CD4-positive, alpha-beta T cell (primary cell): Measurements from ENCODE around the gene RGPD3. TPM values are rescaled to one million over a fixed set of nuclear protein-coding genes. Genes with fewer than 3 reads are reported as not detected.
"Not testable (repeated sequence)": the region's sequence is repeated elsewhere in the genome, so short reads cannot be mapped to it uniquely, and the experiment has no call there.

ENCODE experiments used
- ATAC-seq: fragments of 200-7000 bp; cut with Tn5 transposase; one replicate; pipeline ENCODE4 v1.10.0; 2022; ENCODE audit warnings: mild to moderate bottlenecking; ENCODE audit not compliant: poor library complexity
- CTCF ChIA-PET: fragments of 350-600 bp; sonication (Branson Sonifier 250); formaldehyde crosslinking; loops from one replicate; lab custom pipeline; 2021; ENCODE audit warnings: antibody characterized with exemption, inconsistent platforms; lab: Charles Lee
- POLR2A ChIA-PET: fragments of 350-600 bp; sonication (Branson Sonifier 250); formaldehyde crosslinking; loops from one replicate; lab custom pipeline; 2021; ENCODE audit warnings: antibody characterized with exemption, inconsistent platforms; lab: Charles Lee
- DNase-seq, 14 experiments: peaks; one replicate each; pipeline ENCODE4 v3.0.0-alpha.2; 2013 to 2020; ENCODE audit warnings: mixed read lengths in 2 of 14
- H3K27ac ChIP-seq, 2 donors: one replicate each; pipeline versions ENCODE4 v1.5.1 to v1.7.0; 2013; ENCODE audit warnings: low read length in 2 of 2, low read depth in 1 of 2, mild to moderate bottlenecking in 1 of 2
- H3K27me3 ChIP-seq, 2 experiments: 1 replicate in 1 of 2; 2 replicates in 1 of 2; pipeline versions ENCODE4 v1.6.1 to v1.7.0; 2013; ENCODE audit warnings: low read length in 2 of 2, control low read depth in 1 of 2, mild to moderate bottlenecking in 1 of 2, moderate library complexity in 1 of 2; ENCODE audit not compliant: insufficient read depth in 2 of 2, control insufficient read depth in 1 of 2
- H3K36me3 ChIP-seq: one replicate; pipeline ENCODE4 v1.6.1; 2013; ENCODE audit warnings: low read length, control low read depth; ENCODE audit not compliant: insufficient read depth
- H3K4me1 ChIP-seq: one replicate; pipeline ENCODE4 v1.6.1; 2013; ENCODE audit warnings: low read length, control low read depth; ENCODE audit not compliant: insufficient read depth
- H3K4me3 ChIP-seq: one replicate; pipeline ENCODE4 v1.5.1; 2013; ENCODE audit warnings: mild to moderate bottlenecking, low read length, moderate library complexity
- H3K9me3 ChIP-seq, 2 experiments: 1 replicate in 1 of 2; 2 replicates in 1 of 2; pipeline versions ENCODE4 v1.6.1 to v1.7.0; 2013; ENCODE audit warnings: low read length in 2 of 2, mild to moderate bottlenecking in 2 of 2, control low read depth in 1 of 2, moderate library complexity in 1 of 2; ENCODE audit not compliant: control insufficient read depth in 1 of 2, insufficient read depth in 1 of 2
- H3K27ac Mint-ChIP-seq: one replicate; pipeline ENCODE4 v1.8.0; 2020; ENCODE audit warnings: mixed read lengths
- H3K27me3 Mint-ChIP-seq: one replicate; pipeline ENCODE4 v1.8.0; 2021; ENCODE audit warnings: mixed read lengths
- H3K36me3 Mint-ChIP-seq: one replicate; pipeline ENCODE4 v1.8.0; 2021; ENCODE audit warnings: low read depth, mixed read lengths
- H3K4me1 Mint-ChIP-seq: one replicate; pipeline ENCODE4 v1.8.0; 2021; ENCODE audit warnings: low read depth, mixed read lengths
- H3K4me3 Mint-ChIP-seq: one replicate; pipeline ENCODE4 v1.8.0; 2020; ENCODE audit warnings: mild to moderate bottlenecking, mixed read lengths
- H3K9me3 Mint-ChIP-seq: one replicate; pipeline ENCODE4 v1.8.0; 2020; ENCODE audit warnings: mixed read lengths
- intact Hi-C, 2 experiments: fragments of 100-400 bp; cut with DNase I in 1 of 2; cut with micrococcal nuclease in 1 of 2; formaldehyde crosslinking; loops; one replicate each; pipeline versions ENCODE4 v1.15.1 to v1.9.0; 2023 to 2025; cut with DNase I, micrococcal nuclease
- polyA plus RNA-seq, 2 donors: library from polyadenylated mRNA; unstranded; fragments of 120-200 nt; gene quantifications; one replicate each; pipeline ENCODE4 v1.2.1, GENCODE V29; 2013
- total RNA-seq, 174 experiments: library from RNA in 2 of 174; stranded (reverse) in 2 of 174; gene quantifications; one replicate each; pipeline ENCODE4 v1.2.3 and lab custom pipeline; 2021 to 2026
- TF ChIP-seq, protein P1 (sequence below): fragments of 200-600 bp; IDR thresholded peaks from one replicate; pipeline ENCODE4 v1.8.0; 2022; ENCODE audit warnings: antibody characterized with exemption, mild to moderate bottlenecking

The RGPD3 gene
- total RNA-seq (under 1 TPM; 0.11 to 0.38 TPM), total RNA-seq (lab: John Stamatoyannopoulos, UW) (0.14 to 2.2 (median 0.88) reads per million in 172 experiments)
- polyA plus RNA-seq (2013, experiment 1 of 2): 0.16 TPM
- 0.31 TPM for polyA plus RNA-seq (2013, experiment 2 of 2)

DNA sequence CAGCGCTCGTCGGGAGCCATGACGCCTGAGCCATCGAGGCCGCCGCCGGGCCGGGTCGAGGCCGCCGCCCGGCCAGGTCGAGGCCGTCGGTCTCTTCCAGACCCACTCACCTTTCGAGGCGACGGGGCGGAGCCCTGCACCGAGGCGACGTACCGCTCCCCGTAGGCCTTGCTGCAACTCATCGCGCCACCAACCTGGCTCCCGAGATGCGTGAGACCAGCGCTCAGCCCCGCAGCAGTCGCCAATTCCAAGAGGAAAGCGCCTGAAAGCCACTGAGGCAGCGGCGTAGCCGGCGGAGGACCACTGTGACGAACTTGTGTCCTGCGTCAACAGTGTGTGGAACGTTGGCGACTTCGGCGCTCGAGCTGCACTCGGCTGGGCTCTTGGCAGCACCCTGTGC is at the start of gene RGPD3:
RGPD3 (minus strand) TSS at position 307 of the 400 bp plus-strand sequence; CDS start at position 182, 125 bp downstream.
- H3K27me3 Mint-ChIP-seq, H3K9me3 Mint-ChIP-seq, H3K27ac ChIP-seq, H3K4me1 ChIP-seq, CTCF ChIA-PET, H3K36me3 Mint-ChIP-seq, H3K4me3 Mint-ChIP-seq, H3K4me3 ChIP-seq, H3K27me3 ChIP-seq, ATAC-seq, POLR2A ChIA-PET, H3K36me3 ChIP-seq, intact Hi-C loops, H3K4me1 Mint-ChIP-seq, H3K9me3 ChIP-seq, H3K27ac Mint-ChIP-seq: not testable (repeated sequence)
- DNase-seq: peak in 1 of 14 experiments; percentile 15

DNA sequence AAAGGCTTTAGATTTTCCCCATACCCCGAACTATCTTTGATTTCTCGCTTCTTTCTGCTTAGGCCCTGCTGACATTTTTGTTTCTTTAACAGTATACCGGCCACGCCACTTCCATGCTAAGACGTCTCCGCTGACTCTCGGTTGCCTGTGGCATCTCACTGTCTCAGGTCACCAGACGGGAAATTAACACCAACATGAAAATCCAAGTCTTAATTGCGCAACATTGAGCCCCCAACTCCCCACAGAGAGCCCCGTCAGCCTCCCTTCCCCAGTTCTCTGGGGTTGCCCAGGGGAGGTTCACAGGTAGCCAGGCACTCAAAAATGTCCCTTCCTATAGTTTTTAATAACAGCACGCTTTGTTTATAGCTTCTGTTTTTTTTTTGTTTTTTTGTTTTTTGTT is 49.1 kb upstream of the RGPD3 start:
- Histone ChIP-seq H3K9me3 (no peaks in the 10 kb centered on the region), H3K27me3 (no peaks in the 10 kb centered on the region), H3K4me3 (no peak overlapping the region), H3K27ac (no peak overlapping the region), H3K4me1 (no peaks in the 10 kb centered on the region), H3K36me3 (no peaks in the 10 kb centered on the region)
- H3K27me3 Mint-ChIP-seq: no peaks in the 10 kb centered on the region
- POLR2A ChIA-PET: no interaction called here
- H3K36me3 Mint-ChIP-seq: no peaks in the 10 kb centered on the region
- no peaks in the 10 kb centered on the region for H3K9me3 Mint-ChIP-seq
- H3K27ac Mint-ChIP-seq: no peak overlapping the region
- CTCF ChIA-PET: no interaction called here
- TF ChIP-seq, protein P1, sequence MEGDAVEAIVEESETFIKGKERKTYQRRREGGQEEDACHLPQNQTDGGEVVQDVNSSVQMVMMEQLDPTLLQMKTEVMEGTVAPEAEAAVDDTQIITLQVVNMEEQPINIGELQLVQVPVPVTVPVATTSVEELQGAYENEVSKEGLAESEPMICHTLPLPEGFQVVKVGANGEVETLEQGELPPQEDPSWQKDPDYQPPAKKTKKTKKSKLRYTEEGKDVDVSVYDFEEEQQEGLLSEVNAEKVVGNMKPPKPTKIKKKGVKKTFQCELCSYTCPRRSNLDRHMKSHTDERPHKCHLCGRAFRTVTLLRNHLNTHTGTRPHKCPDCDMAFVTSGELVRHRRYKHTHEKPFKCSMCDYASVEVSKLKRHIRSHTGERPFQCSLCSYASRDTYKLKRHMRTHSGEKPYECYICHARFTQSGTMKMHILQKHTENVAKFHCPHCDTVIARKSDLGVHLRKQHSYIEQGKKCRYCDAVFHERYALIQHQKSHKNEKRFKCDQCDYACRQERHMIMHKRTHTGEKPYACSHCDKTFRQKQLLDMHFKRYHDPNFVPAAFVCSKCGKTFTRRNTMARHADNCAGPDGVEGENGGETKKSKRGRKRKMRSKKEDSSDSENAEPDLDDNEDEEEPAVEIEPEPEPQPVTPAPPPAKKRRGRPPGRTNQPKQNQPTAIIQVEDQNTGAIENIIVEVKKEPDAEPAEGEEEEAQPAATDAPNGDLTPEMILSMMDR: no peak
- intact Hi-C loops: no loop called here
- ATAC-seq (no peak), DNase-seq (no peak)
- H3K4me3 Mint-ChIP-seq: no peak overlapping the region
- H3K4me1 Mint-ChIP-seq: peaks cover 2% of the 10 kb centered on the region

DNA sequence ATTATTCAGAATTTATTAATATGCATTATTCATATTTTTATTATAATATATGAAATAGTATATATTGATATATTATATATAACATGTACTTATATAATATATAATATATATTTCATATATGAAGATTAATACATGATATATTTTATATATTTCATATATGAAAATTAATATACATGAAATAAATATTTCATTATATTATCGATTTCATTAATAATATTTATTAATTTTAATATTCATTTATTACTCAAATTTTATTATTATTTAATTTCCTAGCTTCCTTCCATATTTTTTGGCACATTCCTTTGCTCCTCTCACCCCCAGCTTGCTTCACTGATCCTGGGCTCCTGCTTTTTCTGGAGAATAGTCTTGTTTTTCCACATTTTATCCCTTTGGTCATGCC is 48.7 kb upstream of the RGPD3 start:
- TF ChIP-seq, protein P1: no peak
- Histone ChIP-seq H3K27me3 (no peaks in the 10 kb centered on the region), H3K36me3 (no peaks in the 10 kb centered on the region), H3K27ac (no peak overlapping the region), H3K9me3 (no peaks in the 10 kb centered on the region), H3K4me1 (peaks cover 2% of the 10 kb centered on the region), H3K4me3 (no peak overlapping the region)
- intact Hi-C loops: no loop called here
- H3K9me3 Mint-ChIP-seq: no peaks in the 10 kb centered on the region
- H3K4me1 Mint-ChIP-seq: peaks cover 6% of the 10 kb centered on the region
- no peaks in the 10 kb centered on the region for H3K27me3 Mint-ChIP-seq
- DNase-seq: no peak
- no peak overlapping the region for H3K27ac Mint-ChIP-seq
- H3K36me3 Mint-ChIP-seq: no peaks in the 10 kb centered on the region
- no peak overlapping the region for H3K4me3 Mint-ChIP-seq
- CTCF ChIA-PET: no interaction called here
- POLR2A ChIA-PET: no interaction called here
- ATAC-seq: no peak

DNA sequence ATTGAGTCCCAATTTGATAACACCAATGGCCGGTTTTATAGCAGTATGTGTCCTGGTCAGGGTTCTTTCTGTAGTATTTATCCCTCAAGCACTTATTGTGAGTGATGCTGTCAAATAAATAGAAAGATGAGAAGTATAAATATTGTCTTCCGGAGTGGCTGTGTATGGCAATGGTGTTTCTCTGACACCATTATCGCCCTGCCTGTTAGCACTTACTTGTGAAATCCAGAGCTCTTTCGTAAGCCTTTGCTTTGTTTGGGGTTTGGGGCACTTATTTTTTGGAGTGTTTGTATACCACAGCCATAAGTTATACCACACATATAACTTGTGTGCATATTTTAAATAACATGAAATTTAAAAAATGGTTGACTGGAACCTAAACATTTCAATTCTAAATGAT is 48.2 kb upstream of the RGPD3 start:
- Mint-ChIP-seq H3K27me3 (no peaks in the 10 kb centered on the region), H3K36me3 (no peaks in the 10 kb centered on the region), H3K4me3 (no peak overlapping the region), H3K27ac (no peak overlapping the region), H3K9me3 (no peaks in the 10 kb centered on the region), H3K4me1 (peaks cover 9% of the 10 kb centered on the region)
- ATAC-seq (no peak), DNase-seq (no peak)
- Histone ChIP-seq H3K27me3 (no peaks in the 10 kb centered on the region), H3K4me1 (peaks cover 3% of the 10 kb centered on the region), H3K9me3 (no peaks in the 10 kb centered on the region), H3K36me3 (no peaks in the 10 kb centered on the region), H3K4me3 (no peak overlapping the region), H3K27ac (no peak overlapping the region)
- ChIA-PET CTCF (no interaction called here), POLR2A (no interaction called here)
- TF ChIP-seq, protein P1: no peak
- intact Hi-C loops: no loop called here

DNA sequence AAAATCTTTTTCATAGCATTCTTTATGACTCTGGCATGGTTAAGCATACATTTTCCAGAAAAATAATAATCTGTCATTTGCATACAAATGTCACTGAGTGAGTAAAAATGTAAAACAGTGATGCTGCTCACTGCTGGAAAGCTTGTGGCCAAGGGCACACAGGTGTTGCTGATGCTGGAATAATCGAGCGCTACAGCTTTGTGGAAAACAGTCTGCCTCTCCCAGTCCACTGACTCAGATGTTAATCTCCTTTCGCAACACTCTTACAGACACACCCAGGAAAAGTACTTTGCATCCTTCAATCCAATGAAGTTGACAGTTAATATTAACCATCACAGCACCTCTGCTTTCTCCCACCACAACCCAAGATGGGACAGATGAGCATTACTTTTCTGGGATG is 46.6 kb upstream of the RGPD3 start:
- H3K4me3 ChIP-seq, H3K27ac Mint-ChIP-seq, DNase-seq, ATAC-seq, H3K9me3 ChIP-seq, H3K36me3 ChIP-seq, POLR2A ChIA-PET, H3K9me3 Mint-ChIP-seq, CTCF ChIA-PET, H3K4me1 ChIP-seq, intact Hi-C loops, H3K4me3 Mint-ChIP-seq, H3K27me3 ChIP-seq, H3K27ac ChIP-seq, H3K36me3 Mint-ChIP-seq, H3K4me1 Mint-ChIP-seq, H3K27me3 Mint-ChIP-seq: not testable (repeated sequence)
